SIG-M5 (cell line): ENCODE data around the gene TEAD3.
"Not testable (repeated sequence)": the region's sequence is repeated elsewhere in the genome, so short reads cannot be mapped to it uniquely, and the experiment has no call there.

Experiments used
- DNase-seq: peaks from one replicate; lab custom pipeline; 2025; lab: John Stamatoyannopoulos, UW

The TEAD3 gene

DNA sequence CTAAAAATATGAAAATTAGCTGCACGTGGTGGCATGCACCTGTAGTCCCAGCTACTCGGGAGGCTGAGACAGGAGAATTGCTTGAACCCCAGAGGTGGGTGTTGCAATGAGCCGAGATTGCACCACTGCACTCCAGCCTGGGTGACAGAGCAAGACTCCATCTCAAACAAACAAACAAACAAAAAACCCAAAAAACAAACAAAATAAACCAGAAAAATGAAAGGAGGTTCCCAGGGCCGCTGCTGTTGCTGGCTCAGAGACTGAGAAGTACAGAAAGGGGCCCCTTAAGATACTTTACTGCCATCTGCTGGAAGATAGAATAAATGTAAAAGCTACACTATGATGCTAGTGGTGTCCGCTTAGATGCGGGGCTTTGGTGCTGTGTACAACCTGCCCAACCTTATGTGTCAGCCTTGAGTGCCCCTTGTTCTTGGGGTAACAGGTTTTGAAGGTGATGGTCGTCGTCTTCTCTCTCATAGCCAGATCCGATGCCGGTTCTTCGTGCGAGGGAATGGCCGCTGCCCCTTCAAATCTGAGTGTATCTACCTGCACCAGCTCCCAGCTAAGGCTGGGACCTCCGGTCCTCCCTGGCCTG, 47.5 kb downstream of the TEAD3 start:
- no peak for DNase-seq

DNA sequence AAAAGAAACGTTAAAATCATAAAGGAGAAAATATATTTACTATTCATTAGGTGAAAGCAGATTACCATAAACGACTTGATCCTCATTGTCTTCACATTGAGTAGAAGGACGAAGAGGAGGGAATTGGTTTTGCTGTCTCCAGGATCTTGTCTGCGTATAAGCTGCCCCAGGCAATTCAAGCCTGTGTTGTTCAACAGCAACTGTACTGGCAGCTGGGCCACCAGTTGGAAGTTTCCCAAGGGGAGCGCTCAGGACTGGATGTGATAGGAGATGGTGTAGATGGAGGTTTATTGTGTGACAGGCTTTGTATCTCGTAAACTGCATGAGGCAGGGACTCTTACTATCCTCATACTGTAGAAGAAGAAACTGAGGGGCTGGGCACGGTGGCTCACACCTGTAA, 48.7 kb downstream of the TEAD3 start:
- no peak for DNase-seq

DNA sequence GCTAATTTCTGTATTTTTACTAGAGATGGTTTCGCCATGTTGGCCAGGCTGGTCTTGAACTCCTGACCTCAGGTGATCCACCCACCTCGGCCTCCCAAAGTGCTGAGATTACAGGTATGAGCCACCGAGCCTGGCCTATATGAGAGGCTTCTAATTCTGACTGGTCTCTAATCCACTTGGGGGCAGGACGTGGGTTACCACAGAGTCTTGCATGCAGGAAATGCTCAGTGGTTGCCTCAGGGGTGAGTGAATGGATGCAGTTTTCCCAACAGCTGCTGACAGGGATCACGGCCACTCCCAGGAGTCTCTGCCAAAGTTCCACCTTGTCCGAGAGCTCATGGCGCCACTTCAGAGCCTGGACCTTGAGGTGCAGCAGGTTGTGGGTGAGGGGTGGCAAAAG, 51.2 kb downstream of the TEAD3 start:
- no peak for DNase-seq

DNA sequence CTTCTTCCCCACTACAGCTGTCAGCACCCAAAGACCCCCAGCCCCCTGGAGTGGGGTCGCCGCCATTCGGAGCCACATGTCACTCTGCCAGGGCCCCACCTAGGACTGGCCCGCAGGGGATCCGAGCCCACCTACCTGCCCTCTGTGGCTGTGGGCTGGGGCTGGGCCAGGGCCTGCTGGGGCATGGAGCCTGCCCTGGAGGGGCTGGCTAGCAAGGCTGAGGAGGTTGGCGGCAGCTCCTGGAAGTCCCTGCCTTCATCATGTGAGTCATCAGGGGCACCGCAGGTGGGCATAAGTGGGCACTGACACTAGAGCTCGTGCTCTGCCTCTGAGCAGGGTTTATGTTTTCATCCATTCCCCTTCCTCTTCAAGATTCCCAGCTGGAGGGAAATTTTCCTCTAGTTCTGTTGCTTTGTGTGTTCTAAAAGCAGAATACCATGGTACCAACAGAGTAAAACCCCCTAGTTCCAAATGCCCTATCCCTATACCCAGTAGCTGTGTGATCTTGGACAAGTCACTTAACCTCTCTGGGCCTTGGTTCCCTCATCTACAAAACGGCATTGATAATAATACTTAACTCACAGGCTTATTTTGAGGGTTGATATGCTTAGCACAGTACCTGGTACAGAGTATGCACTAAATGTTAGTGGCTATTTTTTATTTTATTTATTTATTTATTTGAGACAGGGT, 53.4 kb downstream of the TEAD3 start:
- DNase-seq = no peak

DNA sequence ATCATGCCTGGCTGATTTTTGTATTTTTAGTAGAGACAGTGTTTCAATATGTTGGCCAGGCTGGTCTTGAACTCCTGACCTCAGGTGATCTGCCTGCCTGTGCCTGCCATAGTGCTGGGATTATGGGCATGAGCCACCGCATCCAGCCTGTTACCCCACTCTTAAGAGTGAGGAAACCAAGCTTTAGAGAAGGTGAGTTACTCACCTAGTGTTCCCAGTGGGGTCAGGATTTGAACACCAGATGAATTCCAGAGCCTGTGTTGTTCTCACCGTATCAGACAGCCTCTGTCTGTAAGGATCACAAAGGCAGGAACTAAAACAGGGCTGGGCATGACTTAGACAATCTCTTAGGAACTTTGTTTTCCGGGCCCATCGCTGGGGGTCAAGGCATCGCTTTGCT, 54.2 kb downstream of the TEAD3 start:
- DNase-seq = no peak

DNA sequence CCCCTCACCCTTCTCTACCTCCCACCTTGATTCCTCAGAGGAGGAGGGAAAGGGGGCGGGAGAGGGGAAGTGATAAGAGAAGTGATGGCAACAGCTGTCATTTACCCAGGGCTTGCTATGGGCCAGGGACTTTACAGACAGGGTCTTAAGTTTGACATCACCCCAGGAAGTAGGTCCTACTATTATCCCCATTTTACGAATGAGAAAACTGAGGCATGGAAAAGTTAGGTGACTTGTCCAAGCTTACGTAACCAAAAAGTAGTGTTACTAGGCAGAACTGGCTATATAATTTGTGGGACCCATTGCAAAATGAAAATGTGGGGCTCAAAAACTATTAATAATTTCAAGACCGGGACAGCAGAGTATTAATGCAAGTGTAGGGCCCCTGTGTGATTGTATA, 55.2 kb downstream of the TEAD3 start:
- DNase-seq = no peak

DNA sequence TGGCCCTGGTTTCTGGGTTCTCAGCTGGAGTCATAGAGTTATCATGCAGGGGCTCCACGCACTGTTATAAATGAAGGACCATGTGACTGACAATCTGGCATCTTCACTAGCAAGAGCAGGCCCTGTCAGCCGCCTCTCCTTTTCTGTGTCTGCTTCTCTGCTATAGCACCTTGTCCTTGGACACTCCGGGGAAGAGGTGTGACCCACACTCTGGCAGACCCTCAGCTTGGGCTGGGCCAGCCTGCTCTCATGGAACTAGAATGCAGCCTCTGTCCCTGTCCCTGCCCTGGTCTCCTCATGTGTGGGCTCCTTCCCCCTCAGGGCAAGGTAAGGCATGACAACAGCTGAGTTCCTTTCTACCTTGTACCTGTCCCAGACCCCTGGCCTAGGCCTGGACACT, 55.7 kb downstream of the TEAD3 start:
- no peak for DNase-seq

DNA sequence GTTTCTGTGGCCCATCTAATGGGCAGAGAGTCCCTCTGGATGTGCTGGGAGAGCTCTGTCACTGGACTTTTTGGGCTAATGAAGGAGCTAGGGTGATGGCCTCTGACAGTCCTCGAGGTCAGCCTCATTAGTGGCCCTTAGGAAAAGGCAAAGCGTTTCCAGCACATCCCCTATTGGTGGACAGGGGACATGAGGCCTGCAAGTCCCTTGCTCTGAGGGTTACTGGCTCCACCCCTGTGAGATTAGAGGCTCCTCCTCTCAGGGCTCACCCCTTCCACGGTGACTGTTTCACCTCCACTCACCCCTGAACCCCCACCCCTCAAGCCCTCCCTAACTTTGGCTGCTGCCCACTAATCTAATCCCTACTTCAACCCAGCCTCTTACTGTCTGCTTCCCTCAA, 57.6 kb downstream of the TEAD3 start:
- DNase-seq = no peak

DNA sequence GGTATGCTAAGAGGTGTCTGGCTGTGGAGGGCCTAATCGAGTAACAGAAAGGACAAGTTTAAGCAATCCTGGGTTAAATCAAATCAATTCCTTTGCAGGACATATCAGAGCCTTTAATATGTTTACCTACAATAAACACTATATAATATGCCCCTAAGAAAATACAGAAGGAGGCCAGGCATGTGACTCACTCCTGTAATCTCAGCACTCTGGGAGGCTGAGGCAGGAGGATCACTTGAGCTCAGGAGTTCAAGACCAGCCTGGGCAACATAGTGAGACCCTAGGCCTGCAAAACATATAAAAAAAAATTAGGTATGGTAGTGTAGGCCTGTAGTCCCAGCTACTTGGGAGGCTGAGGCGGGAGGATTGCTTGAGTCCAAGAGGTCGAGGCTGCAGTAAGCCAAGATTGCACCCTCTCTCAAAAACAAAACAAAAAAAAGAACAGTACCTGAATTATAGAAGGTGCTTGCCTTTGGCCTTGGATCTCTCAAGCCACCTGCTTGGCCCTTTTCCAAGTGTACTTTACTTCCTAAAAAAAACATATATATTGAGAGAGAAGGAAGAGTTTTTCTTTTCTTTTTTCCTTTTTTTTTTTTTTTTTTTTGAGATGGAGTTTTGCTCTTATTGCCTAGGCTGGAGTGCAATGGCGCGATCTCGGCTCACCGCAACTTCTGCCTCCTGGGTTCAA, 58.4 kb downstream of the TEAD3 start:
- not testable (repeated sequence) for DNase-seq

DNA sequence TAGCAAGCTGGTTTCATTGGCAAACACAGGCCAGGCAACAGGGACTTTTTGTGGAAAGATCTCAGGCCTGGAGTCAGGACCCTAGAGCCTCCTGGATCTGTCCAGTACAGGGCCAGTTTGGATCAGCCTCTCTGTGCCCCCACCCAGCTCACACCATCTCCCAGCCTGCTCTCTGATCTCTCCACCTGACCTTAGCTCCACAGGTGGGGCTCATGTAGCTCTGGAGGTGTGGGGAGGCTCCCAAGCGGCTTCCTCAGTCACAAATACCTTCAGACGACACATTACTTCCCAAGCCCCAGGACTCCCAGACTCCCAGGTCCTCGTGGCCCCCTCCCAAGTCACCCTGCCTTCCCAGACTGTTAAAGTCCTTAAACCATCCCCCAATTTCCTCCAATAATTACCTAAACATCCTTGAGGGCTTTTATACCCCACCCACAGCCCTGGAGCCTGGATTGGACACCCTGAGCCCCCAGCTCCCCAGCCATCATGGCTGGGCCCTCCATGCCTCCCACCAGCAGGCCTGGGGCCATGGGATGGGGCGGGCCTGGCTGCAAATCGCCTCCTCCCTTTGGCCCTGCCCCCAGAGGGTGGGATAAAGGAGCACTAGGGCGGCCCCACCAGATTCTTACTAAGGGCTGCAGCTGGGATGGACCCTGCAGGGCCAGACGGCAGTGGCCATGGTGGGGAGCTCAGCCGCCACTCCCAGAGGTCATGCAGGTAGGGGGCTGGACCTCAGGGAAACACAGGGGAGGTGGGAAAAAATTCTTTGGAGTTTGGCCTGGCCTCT, 60.6 kb downstream of the TEAD3 start:
- no peak for DNase-seq

DNA sequence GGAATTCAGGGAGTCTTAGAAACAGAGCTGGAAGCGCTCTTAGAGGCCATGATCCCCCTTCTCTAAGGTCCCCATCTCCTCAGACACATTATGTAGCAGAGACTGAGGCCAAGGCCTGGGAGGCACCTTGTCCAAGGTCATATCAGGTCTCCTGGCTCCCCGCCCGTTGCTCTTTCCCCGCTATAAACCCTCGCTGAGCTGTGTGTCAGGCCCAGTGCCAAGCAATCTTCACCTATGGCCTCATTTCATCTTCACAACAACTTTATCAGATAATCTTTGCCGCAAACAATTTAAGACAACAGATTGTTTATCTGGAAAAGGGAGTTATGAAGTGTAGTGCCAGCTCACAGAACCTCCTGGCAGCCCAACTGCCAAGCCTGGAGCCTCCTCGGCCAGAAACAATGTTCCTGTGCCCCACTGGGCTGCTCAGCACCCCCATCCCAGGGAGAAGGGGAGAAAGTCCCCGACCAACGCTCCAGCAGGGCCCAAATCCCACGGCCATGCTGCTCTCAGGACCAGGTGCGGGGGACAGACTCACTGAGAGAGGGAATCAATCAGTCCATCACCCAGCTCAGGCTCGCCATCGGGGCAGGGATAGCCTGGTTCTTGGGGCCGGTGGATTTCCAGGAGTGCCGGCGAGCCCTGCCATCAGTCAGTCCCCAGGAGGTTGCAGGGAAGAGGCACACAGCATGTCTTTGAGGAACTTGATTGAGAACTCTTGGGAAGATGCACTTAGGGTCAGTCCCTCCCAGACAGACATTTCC, 61.6 kb downstream of the TEAD3 start:
- DNase-seq = no peak

DNA sequence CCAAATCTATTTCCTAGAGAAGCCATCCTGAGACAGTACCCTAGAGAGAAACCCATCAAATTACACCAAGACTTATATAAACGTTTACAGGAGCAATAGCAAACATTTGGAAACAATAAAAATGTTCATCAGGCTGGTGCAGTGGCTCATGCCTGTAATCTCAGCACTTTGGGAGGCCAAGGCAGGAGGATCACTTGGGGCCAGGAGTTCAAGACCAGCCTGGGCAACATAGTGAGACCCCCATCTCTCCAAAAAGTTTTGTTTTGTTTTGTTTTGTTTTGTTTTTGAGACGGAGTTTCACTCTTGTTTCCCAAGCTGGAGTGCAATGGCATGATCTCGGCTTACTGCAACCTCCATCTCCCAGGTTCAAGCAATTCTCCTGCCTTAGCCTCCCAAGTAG, 64.2 kb downstream of the TEAD3 start:
- DNase-seq = not testable (repeated sequence)

DNA sequence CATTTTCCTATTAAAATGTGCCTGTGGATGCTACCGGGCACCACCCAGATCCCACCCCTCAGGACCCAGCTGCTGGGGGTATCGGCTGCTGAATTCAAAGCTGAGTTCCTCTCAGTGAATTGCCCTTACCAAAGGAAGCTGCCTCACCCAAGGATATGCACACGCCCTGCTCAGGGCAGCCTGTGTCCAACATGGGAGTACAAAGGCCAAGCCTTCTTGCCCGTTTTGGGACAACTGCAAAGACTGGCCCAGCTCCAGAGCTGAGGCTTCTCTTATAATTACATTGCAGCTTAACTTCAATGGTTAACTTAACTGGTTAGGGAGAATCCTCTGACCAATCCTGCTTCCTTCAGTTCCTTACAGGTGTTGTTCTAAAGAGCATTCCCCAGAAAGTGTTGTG, 64.6 kb downstream of the TEAD3 start:
- DNase-seq = no peak

DNA sequence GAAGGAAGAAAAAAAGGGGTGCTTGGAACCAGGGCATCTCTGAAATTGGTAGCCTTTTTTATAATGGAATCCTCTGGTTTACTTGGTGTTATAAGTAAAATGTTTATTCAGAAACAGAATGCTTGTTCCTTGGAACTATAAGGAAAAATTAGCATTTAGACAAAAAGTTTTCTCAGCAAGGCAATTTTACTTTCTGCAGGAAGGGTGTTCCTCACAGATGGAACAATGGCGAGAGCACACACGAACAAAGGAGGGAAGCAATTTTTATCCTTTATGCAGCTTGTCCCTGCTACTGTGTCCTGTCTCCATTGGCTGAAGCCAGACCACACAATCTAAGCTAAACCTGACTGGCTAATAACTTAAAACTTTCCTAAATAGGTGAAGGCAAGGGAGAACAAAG, 67.4 kb downstream of the TEAD3 start:
- no peak for DNase-seq

DNA sequence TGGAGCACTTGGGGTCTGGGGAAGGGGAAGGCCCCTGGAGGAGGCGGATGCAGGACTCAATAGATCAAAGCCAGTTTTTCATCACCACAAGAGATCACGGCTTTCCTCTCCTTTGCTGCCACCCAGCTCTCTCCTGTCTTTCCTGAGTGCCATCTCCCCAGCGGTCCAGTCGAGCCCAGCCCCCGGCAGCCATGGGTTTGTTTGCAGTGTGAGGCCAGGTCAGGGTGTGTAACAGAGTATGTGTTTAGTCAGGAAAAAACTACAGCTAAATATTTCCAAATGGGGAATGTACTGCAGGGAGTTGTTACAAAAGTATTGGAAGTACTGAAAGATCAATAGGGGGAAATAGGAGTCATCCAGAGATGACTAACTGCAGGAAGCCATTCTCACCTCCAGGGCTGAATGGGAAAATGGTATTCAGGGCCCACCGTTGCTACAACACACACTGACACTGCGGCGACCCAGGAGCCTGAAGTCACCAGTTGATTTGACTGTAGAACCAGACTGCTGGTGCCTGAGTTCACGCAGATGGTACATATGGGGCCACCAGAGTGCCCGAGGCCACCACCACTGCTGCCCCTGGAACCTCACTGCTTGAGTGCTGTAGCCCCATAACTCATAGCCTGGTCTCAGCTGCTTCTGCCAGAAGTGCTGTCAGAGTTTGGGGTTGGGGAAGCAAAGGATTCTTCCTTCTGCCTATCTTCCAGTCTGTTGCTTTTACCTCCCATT, 68.3 kb downstream of the TEAD3 start:
- DNase-seq = no peak

DNA sequence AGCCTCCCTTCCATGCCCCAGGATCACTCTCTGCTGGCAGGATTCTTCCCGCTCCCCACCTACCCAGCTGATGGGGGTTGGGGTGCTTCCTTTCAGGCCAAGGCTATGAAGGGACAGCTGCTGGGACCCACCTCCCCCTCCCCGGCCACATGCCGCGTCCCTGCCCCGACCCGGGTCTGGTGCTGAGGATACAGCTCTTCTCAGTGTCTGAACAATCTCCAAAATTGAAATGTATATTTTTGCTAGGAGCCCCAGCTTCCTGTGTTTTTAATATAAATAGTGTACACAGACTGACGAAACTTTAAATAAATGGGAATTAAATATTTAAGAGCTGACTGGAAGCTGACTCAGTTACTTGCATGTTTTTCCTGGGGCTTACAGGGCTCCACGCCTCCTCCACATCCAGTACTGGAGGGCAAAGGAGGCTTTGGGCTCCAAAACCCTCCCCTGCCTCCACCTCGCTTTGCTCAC, 69.0 kb downstream of the TEAD3 start:
- DNase-seq = no peak

DNA sequence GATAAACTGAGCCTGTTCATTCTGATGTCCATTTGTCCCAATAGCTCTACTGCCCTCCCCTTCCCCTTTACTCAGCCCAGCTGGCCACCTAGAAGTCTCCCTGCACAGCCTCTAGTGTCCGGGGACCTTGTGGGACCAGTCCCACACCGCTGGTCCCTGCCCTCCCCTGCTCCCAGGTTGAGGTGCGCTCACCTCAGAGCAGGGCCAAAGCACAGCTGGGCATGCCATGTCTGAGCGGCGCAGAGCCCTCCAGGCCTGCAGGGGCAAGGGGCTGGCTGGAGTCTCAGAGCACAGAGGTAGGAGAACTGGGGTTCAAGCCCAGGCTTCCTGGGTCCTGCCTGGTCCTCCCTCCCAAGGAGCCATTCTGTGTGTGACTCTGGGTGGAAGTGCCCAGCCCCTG, 69.4 kb downstream of the TEAD3 start:
- no peak for DNase-seq

DNA sequence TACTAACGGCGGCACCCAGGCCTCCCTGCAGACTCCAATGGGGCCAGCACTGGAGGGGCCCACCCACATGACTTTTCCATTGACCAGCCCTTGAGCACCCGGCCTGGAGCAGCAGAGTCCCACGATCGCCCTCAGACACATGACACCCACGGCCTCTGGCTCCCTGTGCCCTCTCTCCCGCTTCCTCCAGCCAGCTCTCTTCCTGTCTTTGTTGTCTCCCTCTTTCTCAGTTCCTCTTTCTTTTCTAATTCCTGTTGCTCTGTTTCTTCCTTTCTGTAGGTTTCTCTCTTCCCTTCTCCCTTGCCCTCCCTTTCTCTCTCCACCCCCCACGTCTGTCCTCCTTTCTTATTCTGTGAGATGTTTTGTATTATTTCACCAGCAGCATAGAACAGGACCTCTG, 70.8 kb downstream of the TEAD3 start:
- DNase-seq = no peak

DNA sequence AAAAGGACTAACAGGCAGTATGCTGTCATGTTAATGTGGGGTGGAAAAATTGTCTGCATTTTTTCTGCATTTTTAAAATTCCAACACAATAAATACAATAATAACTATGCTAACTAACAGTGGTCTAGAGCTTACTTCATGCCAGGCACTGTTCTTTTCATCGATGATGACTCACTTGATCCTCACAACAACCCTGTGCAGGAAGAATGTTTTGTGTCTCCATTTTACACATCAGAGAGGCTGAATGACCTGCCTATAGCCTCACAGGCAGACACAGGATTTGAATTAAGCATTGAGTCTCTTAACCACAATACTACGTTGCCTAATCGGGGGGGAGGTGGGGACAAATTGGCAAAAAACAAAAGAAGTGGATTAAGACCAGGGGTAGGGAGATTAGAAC, 71.6 kb downstream of the TEAD3 start:
- no peak for DNase-seq
